ENCODE data around the gene DCAF16. TPM values are rescaled to one million over a fixed set of nuclear protein-coding genes. Genes with fewer than 3 reads are reported as not detected.

Gene DCAF16
- total and polyA plus RNA-seq, 7 experiments from 2014 or later = 29.3 to 85.1 (median 67.0) TPM

DNA sequence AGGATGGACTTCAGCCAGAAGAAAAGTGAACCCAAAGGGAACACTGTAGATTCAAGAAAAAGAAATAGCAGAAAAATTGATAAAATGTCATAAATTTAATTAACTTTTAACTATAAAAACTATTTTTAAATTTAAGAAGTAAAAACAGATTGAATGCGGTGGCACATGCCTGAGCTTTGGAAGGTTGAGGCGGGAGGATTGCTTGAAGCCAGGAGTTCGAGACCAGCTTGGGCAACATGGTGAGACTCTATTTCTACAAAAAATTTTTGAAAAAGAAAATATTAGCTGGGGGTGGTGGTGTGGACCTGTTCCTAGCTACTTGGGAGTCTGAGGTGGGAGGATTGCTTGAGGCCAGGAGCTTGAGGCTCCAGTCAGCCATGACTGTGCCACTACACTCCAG lies 32.1 kb downstream of the DCAF16 start:
- Histone ChIP-seq H3K4me3 (ENCODE audit: low read length) (no peak overlapping the region), H3K27ac (ENCODE audit: low read depth, low read length) (no peak overlapping the region), H3K36me3 (ENCODE audit: control insufficient read depth in 2 of 3, insufficient read depth in 3 of 3, low read length in 3 of 3) (no peaks in the 10 kb centered on the region), H3K9me3 (ENCODE audit: control insufficient read depth in 2 of 3, low read length in 3 of 3) (no peaks in the 10 kb centered on the region), H3K4me1 (ENCODE audit: control insufficient read depth in 2 of 2, insufficient read depth in 2 of 2, low read length in 2 of 2) (no peaks in the 10 kb centered on the region), H3K27me3 (ENCODE audit: control insufficient read depth in 2 of 2, insufficient read depth in 2 of 2, low read length in 2 of 2) (peaks cover 0 to 7% of the 10 kb centered on the region in 2 donors)
- Mint-ChIP-seq H3K27ac (no peak overlapping the region), H3K36me3 (peaks cover 0 to 5% (median 0%) of the 10 kb centered on the region in 5 donors), H3K4me3 (no peak overlapping the region), H3K27me3 (peaks cover 34 to 50% (median 41%) of the 10 kb centered on the region in 5 donors), H3K9me3 (no peaks in the 10 kb centered on the region), H3K4me1 (peaks cover 0 to 21% (median 14%) of the 10 kb centered on the region in 7 donors)
- ChIA-PET POLR2A (no interaction called here), CTCF (interaction anchor here (0.7 kb wide), 1 partner anchor 16 kb away, joined by 3 read pairs; no protein-coding TSS in a partner anchor)
- intact Hi-C loops (cut with micrococcal nuclease) = no loop called here
- ATAC-seq (no peak), DNase-seq (no peak)

DNA sequence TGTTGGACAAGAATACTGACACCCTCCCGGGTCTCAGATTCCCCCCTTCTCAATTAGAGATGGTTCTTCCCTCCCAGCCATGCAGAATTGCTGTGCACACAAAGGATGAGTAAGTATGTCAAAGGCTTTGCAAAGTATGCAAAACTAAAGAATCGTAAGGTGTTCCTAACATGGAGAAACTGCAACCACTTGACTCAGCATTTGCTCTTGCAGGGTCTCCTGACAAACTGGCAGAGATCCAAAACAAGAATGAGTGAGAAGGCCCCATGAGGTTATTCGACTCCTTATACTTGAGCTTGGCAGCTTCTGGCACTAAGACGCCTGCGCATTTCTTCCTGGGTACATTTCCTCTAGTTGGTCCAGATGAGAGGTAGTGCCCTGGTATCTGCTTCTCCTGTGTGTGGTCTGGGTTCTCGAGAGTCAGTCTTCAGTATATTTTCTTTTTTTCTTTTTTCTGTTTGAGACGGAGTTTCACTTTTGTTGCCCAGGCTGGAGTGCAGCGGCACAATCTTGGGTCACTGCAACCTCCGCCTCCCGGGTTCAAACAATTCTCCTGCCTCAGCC lies 37.3 kb downstream of the DCAF16 start:
- H3K36me3 Mint-ChIP-seq = no peaks in the 10 kb centered on the region
- CTCF ChIA-PET = no interaction called here

DNA sequence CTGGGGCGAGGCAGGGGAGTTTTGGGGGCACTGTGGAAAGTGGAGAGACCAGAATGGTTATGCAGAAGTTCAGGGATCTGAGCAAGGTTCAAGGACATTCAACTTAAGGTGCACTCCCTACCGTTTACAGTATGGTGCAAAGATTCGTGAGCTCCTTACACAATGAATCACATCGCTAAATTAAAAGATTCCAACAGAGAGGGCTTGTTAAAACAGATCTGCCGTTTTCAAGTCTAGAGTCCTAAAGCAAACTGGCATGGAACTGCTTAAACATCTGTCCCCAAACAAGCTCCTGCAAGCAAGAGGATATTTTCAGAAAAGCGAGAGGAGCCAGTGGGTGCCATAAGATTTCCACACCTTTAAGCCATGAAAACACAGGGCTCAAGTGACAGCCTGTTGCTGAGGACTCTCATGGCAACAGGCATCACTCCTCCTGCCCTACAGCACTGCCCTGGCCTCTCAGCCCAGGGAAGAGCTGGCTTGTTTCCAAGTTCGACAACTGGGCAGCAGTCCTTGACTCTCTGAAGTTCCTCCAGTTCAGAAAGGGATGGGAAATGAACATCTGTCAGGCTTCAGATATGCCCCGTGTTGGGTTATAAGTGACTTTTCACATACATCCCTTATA lies 39.2 kb downstream of the DCAF16 start:
- no peak overlapping the region for H3K4me3 Mint-ChIP-seq
- no peaks in the 10 kb centered on the region for H3K4me1 Mint-ChIP-seq
- H3K9me3 ChIP-seq (ENCODE audit: control insufficient read depth in 2 of 3, low read length in 3 of 3) = no peaks in the 10 kb centered on the region
- no peaks in the 10 kb centered on the region for H3K36me3 Mint-ChIP-seq
- DNase-seq (no peak), ATAC-seq (no peak)
- no peak overlapping the region for H3K4me3 ChIP-seq (ENCODE audit: low read length)
- no peak overlapping the region for H3K27ac Mint-ChIP-seq
- peaks cover 2 to 17% (median 6%) of the 10 kb centered on the region in 5 donors for H3K27me3 Mint-ChIP-seq
- POLR2A ChIA-PET = no interaction called here
- CTCF ChIA-PET = interaction anchor here (0.6 kb wide), 1 partner anchor 1702 kb away, joined by 3 read pairs; no protein-coding TSS in a partner anchor
- no peak overlapping the region for H3K27ac ChIP-seq (ENCODE audit: low read depth, low read length)
- H3K36me3 ChIP-seq (ENCODE audit: control insufficient read depth in 2 of 3, insufficient read depth in 3 of 3, low read length in 3 of 3) = no peaks in the 10 kb centered on the region
- intact Hi-C loops (cut with micrococcal nuclease) = no loop called here
- no peaks in the 10 kb centered on the region for H3K27me3 ChIP-seq (ENCODE audit: control insufficient read depth in 2 of 2, insufficient read depth in 2 of 2, low read length in 2 of 2)
- no peaks in the 10 kb centered on the region for H3K4me1 ChIP-seq (ENCODE audit: control insufficient read depth in 2 of 2, insufficient read depth in 2 of 2, low read length in 2 of 2)
- H3K9me3 Mint-ChIP-seq = peaks cover 0 to 1% (median 0%) of the 10 kb centered on the region in 11 donors

More for the DNA sequence above, 37.3 kb downstream of the DCAF16 start:
- peaks cover 5 to 22% (median 7%) of the 10 kb centered on the region in 5 donors for H3K27me3 Mint-ChIP-seq
- H3K27ac Mint-ChIP-seq = no peak overlapping the region
- ATAC-seq (no peak), DNase-seq (no peak)
- no peak overlapping the region for H3K27ac ChIP-seq (ENCODE audit: low read depth, low read length)
- intact Hi-C loops (cut with micrococcal nuclease) = no loop called here
- H3K4me1 Mint-ChIP-seq = no peaks in the 10 kb centered on the region
- no peak overlapping the region for H3K4me3 Mint-ChIP-seq
- no peaks in the 10 kb centered on the region for H3K36me3 ChIP-seq (ENCODE audit: control insufficient read depth in 2 of 3, insufficient read depth in 3 of 3, low read length in 3 of 3)
- no peak overlapping the region for H3K4me3 ChIP-seq (ENCODE audit: low read length)
- no peaks in the 10 kb centered on the region for H3K9me3 ChIP-seq (ENCODE audit: control insufficient read depth in 2 of 3, low read length in 3 of 3)
- H3K27me3 ChIP-seq (ENCODE audit: control insufficient read depth in 2 of 2, insufficient read depth in 2 of 2, low read length in 2 of 2) = no peaks in the 10 kb centered on the region
- POLR2A ChIA-PET = no interaction called here
- no peaks in the 10 kb centered on the region for H3K4me1 ChIP-seq (ENCODE audit: control insufficient read depth in 2 of 2, insufficient read depth in 2 of 2, low read length in 2 of 2)
- H3K9me3 Mint-ChIP-seq = no peaks in the 10 kb centered on the region

DNA sequence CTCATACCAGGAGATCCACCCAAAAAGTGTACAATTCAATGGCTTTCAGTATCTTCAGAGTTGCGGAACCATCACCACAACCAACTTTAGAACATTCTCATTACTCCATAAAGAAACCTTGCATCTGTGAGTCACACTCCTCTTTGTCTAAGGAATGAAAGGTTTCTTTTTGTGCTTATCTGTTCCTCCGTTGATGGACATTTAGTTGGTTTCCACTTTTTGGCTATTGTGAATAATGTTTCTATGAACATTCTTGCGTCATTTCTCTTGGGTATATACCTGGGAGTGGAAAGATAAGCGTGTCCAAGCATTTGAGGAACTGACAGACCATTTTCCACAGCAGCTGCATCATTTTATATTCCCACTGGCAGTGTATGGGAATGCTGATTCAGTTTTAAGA lies 39.7 kb downstream of the DCAF16 start:
- POLR2A ChIA-PET = no interaction called here
- Mint-ChIP-seq H3K9me3 (peaks cover 0 to 7% (median 0%) of the 10 kb centered on the region in 11 donors), H3K4me1 (peaks cover 0 to 3% (median 2%) of the 10 kb centered on the region in 7 donors), H3K27me3 (peaks cover 0 to 17% (median 7%) of the 10 kb centered on the region in 5 donors), H3K27ac (no peak overlapping the region), H3K4me3 (no peak overlapping the region), H3K36me3 (peaks cover 0 to 4% (median 0%) of the 10 kb centered on the region in 5 donors)
- Histone ChIP-seq H3K4me1 (ENCODE audit: control insufficient read depth in 2 of 2, insufficient read depth in 2 of 2, low read length in 2 of 2) (no peaks in the 10 kb centered on the region), H3K4me3 (ENCODE audit: low read length) (no peak overlapping the region), H3K27me3 (ENCODE audit: control insufficient read depth in 2 of 2, insufficient read depth in 2 of 2, low read length in 2 of 2) (no peaks in the 10 kb centered on the region), H3K27ac (ENCODE audit: low read depth, low read length) (no peak overlapping the region), H3K9me3 (ENCODE audit: control insufficient read depth in 2 of 3, low read length in 3 of 3) (no peaks in the 10 kb centered on the region), H3K36me3 (ENCODE audit: control insufficient read depth in 2 of 3, insufficient read depth in 3 of 3, low read length in 3 of 3) (no peaks in the 10 kb centered on the region)
- intact Hi-C loops (cut with micrococcal nuclease) = no loop called here
- no peak for DNase-seq
- no peak for ATAC-seq
- CTCF ChIA-PET = no interaction called here

DNA sequence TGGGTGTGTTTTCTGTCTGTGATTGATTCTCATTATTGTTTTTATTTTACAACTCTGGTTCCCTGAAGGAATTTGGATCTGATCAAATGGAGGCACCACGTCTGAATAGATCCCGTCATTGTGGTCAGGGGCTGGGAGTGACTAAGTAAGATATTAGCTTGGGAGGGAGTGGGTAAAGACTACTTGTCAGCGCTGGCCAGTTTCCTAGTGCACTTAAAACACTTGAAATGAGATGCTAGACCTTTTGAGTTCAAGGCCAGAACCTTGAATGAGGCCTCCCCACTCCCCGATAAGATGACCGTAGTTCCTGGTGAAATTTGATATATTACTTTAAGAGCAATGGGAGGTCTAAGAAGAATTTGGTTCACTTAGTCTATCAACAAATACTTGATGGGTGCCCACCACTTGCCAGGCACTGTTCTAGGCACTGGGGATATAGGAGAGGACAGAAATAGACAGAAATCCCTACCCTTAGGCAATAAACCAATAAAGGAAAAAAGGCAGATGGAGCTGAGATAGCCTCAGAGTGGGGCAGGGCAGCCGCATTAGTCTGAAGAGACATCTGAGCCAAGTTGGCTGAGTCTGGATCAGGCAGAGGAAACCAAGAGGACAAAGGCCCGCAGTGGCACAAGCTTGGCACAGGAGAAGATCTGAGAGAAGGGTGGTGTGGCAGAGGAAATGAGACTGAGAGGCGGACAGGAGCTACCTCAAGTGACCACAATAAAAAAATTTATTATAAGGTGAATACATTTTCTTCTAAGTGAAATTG lies 41.0 kb downstream of the DCAF16 start:
- ChIA-PET CTCF (no interaction called here), POLR2A (no interaction called here)
- Histone ChIP-seq H3K9me3 (ENCODE audit: control insufficient read depth in 2 of 3, low read length in 3 of 3) (no peaks in the 10 kb centered on the region), H3K36me3 (ENCODE audit: control insufficient read depth in 2 of 3, insufficient read depth in 3 of 3, low read length in 3 of 3) (no peaks in the 10 kb centered on the region), H3K27ac (ENCODE audit: low read depth, low read length) (no peak overlapping the region), H3K27me3 (ENCODE audit: control insufficient read depth in 2 of 2, insufficient read depth in 2 of 2, low read length in 2 of 2) (no peaks in the 10 kb centered on the region), H3K4me3 (ENCODE audit: low read length) (no peak overlapping the region), H3K4me1 (ENCODE audit: control insufficient read depth in 2 of 2, insufficient read depth in 2 of 2, low read length in 2 of 2) (no peaks in the 10 kb centered on the region)
- Mint-ChIP-seq H3K4me3 (no peak overlapping the region), H3K36me3 (peaks cover 0 to 6% (median 0%) of the 10 kb centered on the region in 5 donors), H3K4me1 (peaks cover 0 to 9% (median 7%) of the 10 kb centered on the region in 7 donors), H3K9me3 (peaks cover 0 to 9% (median 0%) of the 10 kb centered on the region in 11 donors), H3K27ac (no peak overlapping the region), H3K27me3 (peaks cover 0 to 17% (median 7%) of the 10 kb centered on the region in 5 donors)
- no peak for ATAC-seq
- no peak for DNase-seq
- intact Hi-C loops (cut with micrococcal nuclease) = no loop called here

DNA sequence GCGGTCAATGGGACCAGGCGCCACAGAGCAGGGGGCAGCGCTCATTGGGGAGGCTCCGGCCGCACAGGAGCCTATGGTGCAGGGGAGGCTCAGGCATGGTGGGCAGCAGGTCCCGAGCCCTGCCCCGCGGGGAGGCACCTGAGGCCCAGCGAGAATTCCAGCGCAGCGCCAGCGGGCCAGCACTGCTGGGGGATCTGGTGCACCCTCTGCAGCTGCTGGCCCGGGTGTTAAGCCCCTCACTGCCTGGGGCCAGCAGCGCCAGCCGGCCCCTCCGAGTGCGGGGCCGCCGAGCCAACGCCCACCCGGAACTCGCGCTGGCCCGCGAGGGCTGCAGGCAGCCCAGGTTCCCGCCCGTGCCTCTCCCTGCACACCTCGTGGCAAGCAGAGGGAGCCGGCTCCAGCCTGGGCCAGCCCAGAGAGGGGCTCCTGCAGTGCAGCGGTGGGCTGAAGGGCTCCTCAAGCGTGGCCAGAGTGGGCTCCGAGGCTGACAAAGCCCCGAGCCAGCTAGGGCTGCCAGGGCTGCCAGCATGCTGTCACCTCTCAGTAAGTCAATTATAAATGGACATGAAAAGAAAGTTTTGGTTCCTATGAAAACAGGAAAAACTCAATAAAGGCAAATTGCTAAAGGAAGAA lies 43.6 kb downstream of the DCAF16 start:
- no peaks in the 10 kb centered on the region for H3K9me3 ChIP-seq (ENCODE audit: control insufficient read depth in 2 of 3, low read length in 3 of 3)
- ATAC-seq = no peak
- Mint-ChIP-seq H3K36me3 (peaks cover 0 to 6% (median 0%) of the 10 kb centered on the region in 5 donors), H3K27ac (no peak overlapping the region), H3K9me3 (peaks cover 0 to 9% (median 0%) of the 10 kb centered on the region in 11 donors), H3K4me3 (no peak overlapping the region), H3K4me1 (peaks cover 0 to 9% (median 7%) of the 10 kb centered on the region in 7 donors), H3K27me3 (peaks cover 0 to 11% (median 7%) of the 10 kb centered on the region in 5 donors)
- ChIA-PET CTCF (no interaction called here), POLR2A (no interaction called here)
- H3K27ac ChIP-seq (ENCODE audit: low read depth, low read length) = no peak overlapping the region
- H3K4me3 ChIP-seq (ENCODE audit: low read length) = no peak overlapping the region
- H3K4me1 ChIP-seq (ENCODE audit: control insufficient read depth in 2 of 2, insufficient read depth in 2 of 2, low read length in 2 of 2) = no peaks in the 10 kb centered on the region
- no peak for DNase-seq
- intact Hi-C loops (cut with micrococcal nuclease) = no loop called here
- no peaks in the 10 kb centered on the region for H3K27me3 ChIP-seq (ENCODE audit: control insufficient read depth in 2 of 2, insufficient read depth in 2 of 2, low read length in 2 of 2)
- H3K36me3 ChIP-seq (ENCODE audit: control insufficient read depth in 2 of 3, insufficient read depth in 3 of 3, low read length in 3 of 3) = no peaks in the 10 kb centered on the region

Data from naive thymus-derived CD4-positive, alpha-beta T cell (primary cell).